Measurements from ENCODE around the gene SOX12.

The SOX12 gene

DNA sequence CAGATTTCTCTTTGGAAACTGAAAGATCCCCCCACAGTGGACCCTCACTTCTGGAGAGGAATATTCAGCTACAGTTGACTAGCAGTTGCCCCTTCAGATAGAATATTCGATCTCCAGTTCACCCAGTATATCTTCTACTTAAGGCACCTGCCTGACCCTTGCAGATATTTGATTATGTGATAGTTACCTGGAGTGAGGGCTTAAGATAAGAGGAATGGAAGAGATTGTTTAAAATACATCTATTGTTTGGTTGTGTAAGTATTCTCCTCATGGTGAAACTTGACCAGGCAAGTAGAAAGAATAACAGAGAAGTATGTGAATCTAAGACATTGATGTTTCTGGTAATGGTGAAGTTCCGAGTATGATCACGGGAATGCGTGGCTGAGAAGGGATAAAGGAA, 29.5 kb upstream of the SOX12 start:
- DNase-seq (ENCODE audit: low read depth), result no peak
- TF ChIP-seq, protein P1, sequence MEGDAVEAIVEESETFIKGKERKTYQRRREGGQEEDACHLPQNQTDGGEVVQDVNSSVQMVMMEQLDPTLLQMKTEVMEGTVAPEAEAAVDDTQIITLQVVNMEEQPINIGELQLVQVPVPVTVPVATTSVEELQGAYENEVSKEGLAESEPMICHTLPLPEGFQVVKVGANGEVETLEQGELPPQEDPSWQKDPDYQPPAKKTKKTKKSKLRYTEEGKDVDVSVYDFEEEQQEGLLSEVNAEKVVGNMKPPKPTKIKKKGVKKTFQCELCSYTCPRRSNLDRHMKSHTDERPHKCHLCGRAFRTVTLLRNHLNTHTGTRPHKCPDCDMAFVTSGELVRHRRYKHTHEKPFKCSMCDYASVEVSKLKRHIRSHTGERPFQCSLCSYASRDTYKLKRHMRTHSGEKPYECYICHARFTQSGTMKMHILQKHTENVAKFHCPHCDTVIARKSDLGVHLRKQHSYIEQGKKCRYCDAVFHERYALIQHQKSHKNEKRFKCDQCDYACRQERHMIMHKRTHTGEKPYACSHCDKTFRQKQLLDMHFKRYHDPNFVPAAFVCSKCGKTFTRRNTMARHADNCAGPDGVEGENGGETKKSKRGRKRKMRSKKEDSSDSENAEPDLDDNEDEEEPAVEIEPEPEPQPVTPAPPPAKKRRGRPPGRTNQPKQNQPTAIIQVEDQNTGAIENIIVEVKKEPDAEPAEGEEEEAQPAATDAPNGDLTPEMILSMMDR (conservative IDR thresholded peaks at IDR 0.05; ENCODE audit: low read depth, low read length), result no peak
- no peak overlapping the region for H3K4me3 ChIP-seq (ENCODE audit: low read length)

DNA sequence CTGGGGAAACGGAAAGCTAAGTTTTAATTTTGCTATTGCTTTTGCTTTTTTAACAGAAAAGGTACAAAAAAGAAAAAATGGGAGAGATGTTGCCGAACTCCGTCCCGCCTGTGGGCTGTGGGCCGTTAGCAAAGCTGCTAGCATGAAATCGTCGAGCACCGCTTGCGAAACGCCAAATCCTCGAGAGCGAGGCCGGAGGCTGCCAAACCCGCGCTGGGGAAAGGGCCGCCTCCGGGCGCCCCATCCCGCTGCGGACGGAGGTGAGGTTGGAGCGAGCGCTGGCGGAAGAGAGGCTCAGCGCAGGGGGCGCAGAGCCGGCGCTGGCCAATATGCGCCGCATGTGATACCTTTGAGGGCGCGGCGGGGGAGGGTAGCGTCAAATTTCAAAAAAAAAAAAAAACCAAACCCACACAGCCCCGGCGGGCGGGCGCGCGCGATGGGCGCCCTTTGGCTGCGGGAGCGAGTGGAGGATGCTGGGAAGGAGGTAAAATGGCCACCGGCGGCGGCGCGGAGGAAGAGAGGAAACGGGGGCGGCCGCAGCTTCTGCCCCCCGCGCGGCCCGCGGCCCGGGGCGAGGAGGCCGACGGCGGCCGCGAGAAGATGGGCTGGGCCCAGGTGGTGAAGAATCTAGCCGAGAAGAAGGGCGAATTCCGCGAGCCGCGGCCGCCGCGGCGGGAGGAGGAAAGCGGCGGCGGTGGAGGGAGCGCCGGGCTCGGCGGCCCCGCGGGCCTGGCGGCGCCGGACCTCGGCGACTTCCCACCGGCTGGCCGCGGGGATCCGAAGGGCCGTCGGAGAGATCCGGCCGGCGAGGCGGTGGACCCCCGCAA, 28.0 kb upstream of the SOX12 start, which contains the start of gene ZCCHC3:
Gene ZCCHC3, plus strand, starts transcription at position 473 of the 827 bp plus-strand sequence. Its CDS starts 17 bp downstream, at position 490.
- peak; percentile 71 for DNase-seq (ENCODE audit: low read depth)
- TF ChIP-seq, protein P1 (conservative IDR thresholded peaks at IDR 0.05; ENCODE audit: low read depth, low read length), result peak; percentile 4
- peak within 1 kb of the TSS; percentile 95 for H3K4me3 ChIP-seq (ENCODE audit: low read length)

DNA sequence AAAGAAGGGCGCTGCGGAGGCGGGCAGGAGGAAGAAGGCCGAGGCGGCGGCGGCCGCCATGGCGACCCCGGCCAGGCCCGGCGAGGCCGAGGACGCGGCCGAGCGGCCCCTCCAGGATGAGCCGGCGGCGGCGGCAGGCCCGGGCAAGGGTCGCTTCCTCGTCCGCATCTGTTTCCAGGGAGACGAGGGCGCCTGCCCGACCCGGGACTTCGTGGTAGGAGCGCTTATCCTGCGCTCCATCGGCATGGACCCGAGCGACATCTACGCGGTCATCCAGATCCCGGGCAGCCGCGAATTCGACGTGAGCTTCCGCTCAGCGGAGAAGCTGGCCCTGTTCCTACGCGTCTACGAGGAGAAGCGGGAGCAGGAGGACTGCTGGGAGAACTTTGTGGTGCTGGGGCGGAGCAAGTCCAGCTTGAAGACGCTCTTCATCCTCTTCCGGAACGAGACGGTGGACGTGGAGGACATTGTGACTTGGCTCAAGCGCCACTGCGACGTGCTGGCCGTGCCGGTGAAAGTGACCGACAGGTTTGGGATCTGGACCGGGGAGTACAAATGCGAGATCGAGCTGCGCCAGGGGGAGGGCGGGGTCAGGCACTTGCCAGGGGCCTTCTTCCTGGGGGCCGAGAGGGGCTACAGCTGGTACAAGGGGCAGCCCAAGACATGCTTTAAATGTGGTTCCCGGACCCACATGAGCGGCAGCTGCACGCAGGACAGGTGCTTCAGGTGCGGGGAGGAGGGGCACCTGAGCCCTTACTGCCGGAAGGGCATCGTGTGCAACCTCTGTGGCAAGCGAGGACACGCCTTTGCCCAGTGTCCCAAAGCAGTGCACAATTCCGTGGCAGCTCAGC, 27.2 kb upstream of the SOX12 start:
- TF ChIP-seq, protein P1 (conservative IDR thresholded peaks at IDR 0.05; ENCODE audit: low read depth, low read length), result no peak
- H3K4me3 ChIP-seq (ENCODE audit: low read length), result peak overlapping the region; percentile 95
- no peak for DNase-seq (ENCODE audit: low read depth)

DNA sequence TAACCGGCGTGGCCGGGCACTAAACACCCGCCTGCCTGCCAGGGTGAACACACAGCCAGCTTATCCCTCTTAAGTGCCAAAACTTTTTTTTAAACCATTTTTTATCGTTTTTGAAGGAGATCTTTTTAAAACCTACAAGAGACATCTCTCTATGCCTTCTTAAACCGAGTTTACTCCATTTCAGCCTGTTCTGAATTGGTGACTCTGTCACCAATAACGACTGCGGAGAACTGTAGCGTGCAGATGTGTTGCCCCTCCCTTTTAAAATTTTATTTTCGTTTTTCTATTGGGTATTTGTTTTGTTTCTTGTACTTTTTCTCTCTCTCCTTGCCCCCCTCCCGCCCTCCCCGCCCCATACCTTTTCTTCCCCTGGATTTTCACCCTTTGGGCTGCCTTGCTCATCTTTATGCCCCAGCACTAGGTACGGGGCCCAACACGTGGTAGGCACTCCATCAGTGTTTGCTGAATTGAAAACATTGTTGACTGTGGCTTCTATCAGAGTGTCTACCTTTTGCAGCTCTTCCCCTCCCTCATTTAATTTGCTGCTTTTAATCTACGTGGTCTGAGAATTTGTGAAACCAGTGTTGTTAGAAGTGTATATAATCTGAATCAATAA, 26.5 kb upstream of the SOX12 start:
- peak overlapping the region; percentile 95 for H3K4me3 ChIP-seq (ENCODE audit: low read length)
- DNase-seq (ENCODE audit: low read depth), result no peak
- TF ChIP-seq, protein P1 (conservative IDR thresholded peaks at IDR 0.05; ENCODE audit: low read depth, low read length), result no peak

DNA sequence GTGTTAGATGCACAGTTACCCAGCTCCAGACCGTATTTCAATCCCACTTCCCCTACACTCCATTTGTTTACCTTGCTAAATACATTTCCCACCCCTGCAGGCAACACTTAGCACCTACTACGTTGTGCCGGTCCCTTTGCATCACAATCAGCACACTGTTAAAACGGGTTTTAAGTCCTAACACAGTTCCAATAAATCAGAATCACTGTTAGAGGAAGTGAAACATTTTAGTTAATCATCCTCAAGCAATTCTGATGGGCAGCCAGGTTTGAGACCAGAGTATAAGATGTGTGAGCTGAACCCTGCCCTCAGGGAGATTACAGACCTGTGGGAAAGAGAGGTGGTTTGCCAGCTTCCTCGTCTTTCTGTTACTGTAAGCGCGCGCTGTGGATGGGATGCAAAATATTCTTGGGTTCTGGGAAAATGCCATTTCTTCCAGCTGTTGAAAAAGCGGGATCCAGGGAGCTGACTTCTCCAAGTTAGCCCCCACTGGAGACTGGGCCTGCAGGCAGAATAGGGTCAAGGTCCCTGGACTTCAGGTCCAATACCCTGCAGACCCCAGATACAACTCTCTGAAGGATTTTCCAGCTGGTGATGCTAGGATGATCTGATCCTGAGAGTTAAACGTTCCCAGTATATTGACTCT, 24.9 kb upstream of the SOX12 start:
- peak overlapping the region; percentile 95 for H3K4me3 ChIP-seq (ENCODE audit: low read length)
- no peak for DNase-seq (ENCODE audit: low read depth)
- TF ChIP-seq, protein P1 (conservative IDR thresholded peaks at IDR 0.05; ENCODE audit: low read depth, low read length), result no peak

Measured in retinal pigment epithelial cell (primary cell).